NCI-H1436 treated with DMSO at 0.1 percent for 48 hours (cell line): Measurements from ENCODE around the gene RIT2.
"Not testable (repeated sequence)": the region's sequence is repeated elsewhere in the genome, so short reads cannot be mapped to it uniquely, and the experiment has no call there.

Experiments used
- DNase-seq: peaks from one replicate; lab custom pipeline; 2025; lab: John Stamatoyannopoulos, UW

Gene RIT2

DNA sequence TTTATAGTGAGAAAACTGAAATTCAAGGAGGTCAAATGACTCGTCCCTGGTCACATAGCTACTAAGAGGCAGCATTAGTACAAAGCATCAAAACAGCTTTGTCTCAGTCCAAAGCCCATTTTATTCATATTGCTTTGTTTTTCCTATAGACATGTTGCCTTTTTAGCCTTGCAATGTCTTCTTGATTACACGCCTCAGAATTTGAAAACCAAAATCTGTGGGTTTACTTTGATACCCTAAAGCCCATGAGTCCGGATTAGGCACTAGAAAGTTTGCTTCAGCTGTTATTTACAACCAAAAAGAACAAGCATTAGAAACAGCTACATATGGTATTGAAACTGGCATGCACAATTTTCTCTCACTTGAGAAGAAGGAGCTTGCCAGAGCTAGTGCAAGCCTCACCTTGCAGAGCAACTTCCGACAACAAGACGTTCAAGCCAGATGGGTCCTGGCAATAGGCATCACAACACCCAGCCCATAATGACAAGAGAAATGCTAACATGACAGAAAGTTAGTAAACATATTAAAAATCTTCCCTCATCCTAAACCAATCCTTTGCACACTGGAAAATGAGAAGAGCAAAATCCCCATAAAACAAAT is 276.8 kb downstream of the RIT2 start:
- DNase-seq, result no peak

GRCh38 chr18:42830936-42831335 is 284.5 kb downstream of the RIT2 start:
- no peak for DNase-seq

GRCh38 chr18:42828881-42829280 is 286.6 kb downstream of the RIT2 start:
- no peak for DNase-seq

- no peak for DNase-seq
Measured at GRCh38 chr18:42824178-42824577, 291.3 kb downstream of the RIT2 start.

GRCh38 chr18:42822711-42823110 is 292.8 kb downstream of the RIT2 start:
- no peak for DNase-seq

DNA sequence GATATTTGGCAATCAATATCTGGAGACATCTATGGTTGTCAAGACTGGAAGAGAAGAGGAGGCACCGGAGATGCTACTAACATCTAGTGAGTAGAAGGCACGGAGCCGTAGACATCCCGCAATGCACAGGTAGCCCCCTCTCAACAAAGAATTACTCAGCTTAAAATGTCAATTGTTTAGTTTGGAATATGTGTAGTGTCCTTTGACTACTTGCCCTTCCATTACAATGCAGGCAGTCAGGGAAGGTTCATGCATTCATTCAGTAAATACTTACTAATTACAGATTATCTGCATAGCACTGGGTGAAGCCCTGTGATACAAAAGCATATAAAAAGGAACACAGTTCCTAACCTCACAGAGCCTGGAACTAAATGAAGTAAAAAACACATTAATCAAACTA is 294.0 kb downstream of the RIT2 start:
- no peak for DNase-seq

- no peak for DNase-seq
Measured at GRCh38 chr18:42814618-42815017, 300.9 kb downstream of the RIT2 start.

- no peak for DNase-seq
Measured at GRCh38 chr18:42814184-42814583, 301.3 kb downstream of the RIT2 start.

DNA sequence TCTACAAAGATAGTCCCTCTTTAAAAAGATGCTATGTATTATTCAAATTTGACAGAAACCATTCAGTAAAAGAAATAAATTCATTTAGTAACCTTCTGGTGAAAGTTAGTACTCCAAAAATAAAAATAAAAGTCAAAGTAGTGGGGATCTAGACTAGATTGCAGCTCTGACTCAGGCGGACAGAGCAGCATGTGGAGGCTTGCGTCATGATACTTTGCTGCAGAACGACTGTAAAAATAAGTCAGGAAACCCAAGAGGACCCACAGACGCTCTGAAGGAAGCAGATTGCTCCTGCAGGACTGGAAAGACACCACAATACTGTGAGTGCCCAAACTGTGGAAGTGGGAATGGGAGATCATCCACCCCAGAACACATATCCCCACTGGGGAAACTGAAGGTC is 301.9 kb downstream of the RIT2 start:
- DNase-seq, result no peak

DNA sequence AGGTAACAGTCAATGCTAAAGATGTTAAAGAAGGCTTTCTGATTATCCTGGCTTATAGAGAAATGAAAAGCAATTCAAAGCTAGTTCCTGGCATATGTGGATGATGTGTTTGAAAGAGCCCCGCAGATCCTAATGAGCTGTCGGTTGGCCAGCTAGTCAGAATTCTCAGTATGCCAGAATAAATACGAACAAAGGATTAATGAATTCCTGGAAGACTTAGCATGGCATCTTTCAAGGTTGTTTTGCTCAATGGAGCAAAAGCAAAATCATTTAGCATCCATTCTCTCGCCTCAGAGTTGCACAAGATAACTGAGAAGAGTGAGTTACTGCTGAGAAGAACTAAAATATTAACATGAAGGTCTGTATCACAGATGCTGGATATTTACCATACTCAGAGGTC is 307.6 kb downstream of the RIT2 start:
- no peak for DNase-seq

- no peak for DNase-seq
Measured at GRCh38 chr18:42801706-42802105, 313.8 kb downstream of the RIT2 start.

GRCh38 chr18:42798606-42799170 is 316.8 kb downstream of the RIT2 start:
- DNase-seq, result no peak

- DNase-seq, result not testable (repeated sequence)
Measured at GRCh38 chr18:42795213-42795789, 320.2 kb downstream of the RIT2 start.

- no peak for DNase-seq
Measured at GRCh38 chr18:42792731-42793130, 322.8 kb downstream of the RIT2 start.

DNA sequence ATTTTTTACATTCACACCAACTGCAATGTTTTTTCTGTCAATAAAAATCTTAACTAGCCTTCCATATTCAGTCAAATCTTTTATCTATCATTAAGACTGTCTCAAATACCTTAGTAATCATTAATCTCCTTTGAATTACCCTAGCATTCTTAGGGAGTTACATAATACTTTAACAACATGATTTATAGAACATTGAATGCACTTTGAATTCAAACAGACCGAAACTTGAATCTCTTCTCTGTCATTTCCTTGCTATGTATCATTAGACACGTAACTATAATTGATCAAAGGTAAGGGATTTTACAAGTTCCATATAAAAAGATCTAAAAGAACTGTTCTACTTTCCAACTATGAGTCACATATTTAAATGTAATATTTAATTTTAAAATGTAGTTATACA is 330.9 kb downstream of the RIT2 start:
- no peak for DNase-seq

- DNase-seq, result no peak
Measured at GRCh38 chr18:42782929-42783328, 332.6 kb downstream of the RIT2 start.

- no peak for DNase-seq
Measured at GRCh38 chr18:42781298-42781815, 334.1 kb downstream of the RIT2 start.

GRCh38 chr18:42780171-42780570 is 335.3 kb downstream of the RIT2 start:
- no peak for DNase-seq

DNA sequence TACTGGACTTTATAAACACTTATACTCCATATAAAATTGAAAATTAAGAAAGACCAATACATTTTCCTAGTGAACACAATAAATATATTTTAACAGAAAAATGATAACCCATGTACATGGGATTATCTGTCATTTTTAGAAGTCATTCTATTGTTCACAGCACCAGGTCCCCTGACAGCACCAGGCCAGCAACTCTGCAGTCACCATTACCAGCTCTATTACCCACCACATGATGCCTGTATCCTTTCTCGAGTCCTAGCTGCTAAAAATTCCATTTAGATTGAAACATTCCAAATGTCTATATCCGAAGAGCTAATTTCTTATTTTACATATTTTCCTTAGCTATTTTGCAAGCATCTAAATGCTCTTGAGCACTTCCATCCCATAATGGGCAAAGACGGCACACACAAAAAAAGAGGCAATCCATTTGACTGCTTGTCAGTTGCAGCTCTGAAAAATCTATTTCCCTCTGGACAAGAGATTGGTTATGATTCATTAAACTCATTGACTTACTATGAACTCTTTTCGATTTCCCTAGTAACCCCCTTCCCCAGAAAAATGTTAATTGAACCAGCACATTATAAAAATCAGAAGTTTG is 336.9 kb downstream of the RIT2 start:
- no peak for DNase-seq

- no peak for DNase-seq
Measured at GRCh38 chr18:42778024-42778423, 337.5 kb downstream of the RIT2 start.

DNA sequence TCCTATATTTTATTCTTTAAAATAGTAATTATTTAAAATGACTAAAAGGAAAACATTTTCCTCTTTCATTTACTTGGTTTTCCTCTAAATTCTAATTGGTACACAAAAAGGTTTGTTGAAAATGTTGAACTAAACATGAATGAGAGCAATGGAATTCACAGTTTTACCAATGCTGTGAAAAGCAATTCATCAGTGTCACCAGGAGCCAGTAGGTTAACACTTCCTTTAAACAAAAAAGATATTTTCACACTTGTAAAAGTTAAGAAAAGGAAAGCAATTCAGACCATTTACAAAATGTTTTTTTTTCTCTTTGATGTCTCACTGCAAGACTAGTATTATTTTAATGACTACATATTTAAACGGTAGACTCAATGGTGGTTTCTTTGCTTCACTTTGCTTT is 341.6 kb downstream of the RIT2 start:
- no peak for DNase-seq

DNA sequence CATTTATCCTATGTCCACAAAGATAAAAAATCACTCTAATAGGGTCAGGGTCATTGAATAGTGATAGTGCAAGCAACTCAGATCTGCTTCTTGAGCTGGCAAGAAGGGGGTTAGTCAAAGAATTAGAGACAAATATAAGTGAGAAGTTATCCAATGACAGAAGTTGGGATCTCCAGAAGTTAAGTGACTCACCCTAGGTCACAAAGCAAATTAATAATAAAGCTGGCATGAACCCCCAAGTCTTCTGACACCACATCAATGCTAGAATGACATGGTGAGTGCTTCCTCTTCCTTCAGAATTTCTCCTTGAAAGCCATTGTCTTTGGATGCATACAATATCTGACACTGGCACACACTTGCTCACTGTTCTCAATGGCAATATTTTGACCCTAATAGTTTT is 343.5 kb downstream of the RIT2 start:
- DNase-seq, result no peak

DNA sequence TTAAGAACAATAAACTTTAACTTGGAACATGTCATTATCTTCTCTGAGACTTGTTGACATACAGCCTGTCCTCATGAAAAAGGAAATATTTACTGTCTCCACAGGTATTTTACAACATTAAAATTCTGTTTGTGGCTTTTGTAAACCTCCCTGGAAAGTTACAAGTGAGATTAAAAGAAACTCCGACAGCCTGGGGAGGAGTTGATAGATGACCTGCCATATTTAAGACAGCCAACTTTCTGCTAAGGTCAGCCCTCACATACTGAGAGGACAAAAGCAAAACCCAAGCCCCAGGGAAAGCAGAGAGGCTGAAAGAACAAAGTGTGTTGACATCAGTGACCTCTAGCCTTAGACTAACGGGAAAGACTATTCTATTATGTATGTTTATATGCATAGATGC is 350.2 kb downstream of the RIT2 start:
- DNase-seq, result no peak
